CD14-positive monocyte (primary cell): ENCODE measurements around the gene RAX. TPM values are rescaled to one million over a fixed set of nuclear protein-coding genes. Genes with fewer than 3 reads are reported as not detected.
A peak's percentile ranks its signal among the peaks of the same experiment; 100 is the strongest.
"Not testable (repeated sequence)": the region's sequence is repeated elsewhere in the genome, so short reads cannot be mapped to it uniquely, and the experiment has no call there.

Experiments used
- DNase-seq, 3 donors: peaks; one replicate each; pipeline ENCODE4 v3.0.0-alpha.2; 2011 to 2022
- H2AFZ ChIP-seq: 2 replicates; pipeline ENCODE4 v1.6.0; 2012; ENCODE audit warnings: mild to moderate bottlenecking, low read depth, low read length, inconsistent platforms; ENCODE audit not compliant: insufficient read depth, poor library complexity, severe bottlenecking
- H3K27ac ChIP-seq, 2 donors: 1 replicate in 1 of 2; 2 replicates in 1 of 2; pipeline ENCODE4 v1.5.1; 2012 to 2013; ENCODE audit warnings: low read length in 2 of 2, control low read depth in 1 of 2, inconsistent platforms in 1 of 2, low read depth in 1 of 2, mild to moderate bottlenecking in 1 of 2
- H3K27me3 ChIP-seq, 2 donors: one replicate each; pipeline versions ENCODE4 v1.6.0 to v1.6.1; 2011 to 2013; ENCODE audit warnings: low read length in 2 of 2; ENCODE audit not compliant: control insufficient read depth in 2 of 2, insufficient read depth in 2 of 2
- H3K36me3 ChIP-seq, 2 donors: replicated peaks in 1 of 2; 1 replicate in 1 of 2; 2 replicates in 1 of 2; pipeline versions ENCODE4 v1.5.1 to v1.6.1; 2012 to 2013; ENCODE audit warnings: low read length in 2 of 2, control low read depth in 1 of 2, inconsistent platforms in 1 of 2, mild to moderate bottlenecking in 1 of 2; ENCODE audit not compliant: insufficient read depth in 2 of 2, control insufficient read depth in 1 of 2
- H3K4me1 ChIP-seq, 2 donors: 1 replicate in 1 of 2; 2 replicates in 1 of 2; pipeline versions ENCODE4 v1.5.1 to v1.6.1; 2012 to 2013; ENCODE audit warnings: low read length in 2 of 2, control low read depth in 1 of 2, inconsistent platforms in 1 of 2, mild to moderate bottlenecking in 1 of 2, moderate library complexity in 1 of 2; ENCODE audit not compliant: insufficient read depth in 2 of 2, control insufficient read depth in 1 of 2
- H3K4me2 ChIP-seq: replicated peaks from 2 replicates; pipeline ENCODE3; 2012; ENCODE audit warnings: low read length, moderate library complexity, mild to moderate bottlenecking; ENCODE audit not compliant: poor library complexity, severe bottlenecking; ENCODE audit errors: extremely low read depth
- H3K4me3 ChIP-seq, 3 experiments: fragments of 200-600 bp in 1 of 3; sonication (generic) in 1 of 3; replicated peaks in 1 of 3; 1 replicate in 2 of 3; 2 replicates in 1 of 3; pipeline ENCODE4 v1.5.1; 2011 to 2013; ENCODE audit warnings: low read length in 3 of 3, mild to moderate bottlenecking in 3 of 3, control low read depth in 2 of 3, low read depth in 2 of 3, inconsistent platforms in 1 of 3, moderate library complexity in 1 of 3
- H3K79me2 ChIP-seq: 2 replicates; pipeline ENCODE4 v1.6.0; 2012; ENCODE audit warnings: mild to moderate bottlenecking, control low read depth, inconsistent platforms, low read length, moderate library complexity; ENCODE audit not compliant: insufficient read depth
- H3K9ac ChIP-seq: 2 replicates; pipeline ENCODE4 v1.6.0; 2017; ENCODE audit warnings: low read length, mild to moderate bottlenecking; ENCODE audit not compliant: insufficient read depth, poor library complexity, severe bottlenecking
- H3K9me3 ChIP-seq, 2 donors: replicated peaks in 1 of 2; 1 replicate in 1 of 2; 2 replicates in 1 of 2; pipeline versions ENCODE4 v1.5.1 to v1.6.1; 2012 to 2013; ENCODE audit warnings: low read length in 2 of 2, control low read depth in 1 of 2; ENCODE audit not compliant: control insufficient read depth in 1 of 2, insufficient read depth in 1 of 2
- H4K20me1 ChIP-seq: 2 replicates; pipeline ENCODE4 v1.6.0; 2012; ENCODE audit warnings: mild to moderate bottlenecking, low read length, control low read depth, moderate library complexity; ENCODE audit not compliant: insufficient read depth
- H3K27ac Mint-ChIP-seq, 7 donors: one replicate each; pipeline ENCODE4 v1.8.0; 2020; ENCODE audit warnings: mild to moderate bottlenecking in 7 of 7, mixed read lengths in 7 of 7, moderate library complexity in 6 of 7, inconsistent platforms in 2 of 7
- H3K27me3 Mint-ChIP-seq, 3 donors: one replicate each; pipeline ENCODE4 v1.8.0; 2021 to 2022; ENCODE audit warnings: low read depth in 3 of 3, mild to moderate bottlenecking in 3 of 3, mixed read lengths in 3 of 3, moderate library complexity in 3 of 3, inconsistent platforms in 1 of 3
- H3K36me3 Mint-ChIP-seq, 2 donors: one replicate each; pipeline ENCODE4 v1.8.0; 2020; ENCODE audit warnings: mixed read lengths in 2 of 2, inconsistent platforms in 1 of 2, mild to moderate bottlenecking in 1 of 2
- H3K4me1 Mint-ChIP-seq: one replicate; pipeline ENCODE4 v1.8.0; 2020; ENCODE audit warnings: mild to moderate bottlenecking, mixed read lengths
- H3K4me3 Mint-ChIP-seq, 2 donors: one replicate each; pipeline ENCODE4 v1.8.0; 2020; ENCODE audit warnings: mild to moderate bottlenecking in 2 of 2, mixed read lengths in 2 of 2, moderate library complexity in 1 of 2
- H3K9me3 Mint-ChIP-seq, 7 donors: one replicate each; pipeline ENCODE4 v1.8.0; 2020 to 2022; ENCODE audit warnings: mixed read lengths in 7 of 7, mild to moderate bottlenecking in 6 of 7, moderate library complexity in 6 of 7, inconsistent platforms in 2 of 7
- CTCF ChIP-seq: fragments of 200-600 bp; IDR thresholded peaks from one replicate; pipeline ENCODE4 v1.8.0; 2022; ENCODE audit warnings: antibody characterized with exemption, mild to moderate bottlenecking
- WGBS: methylation state at CpG from one replicate; pipeline ENCODE4 v1.1.5; 2013; ENCODE audit warnings: missing lambda C conversion rate; ENCODE audit not compliant: insufficient coverage; 5-methylcytosine and 5-hydroxymethylcytosine counted together
- intact Hi-C, 2 donors: fragments of 100-400 bp; cut with micrococcal nuclease; formaldehyde crosslinking; loops; one replicate each; pipeline versions ENCODE4 v1.15.0 to v1.15.1; 2023
- polyA plus RNA-seq, 3 donors: library from polyadenylated mRNA; depleted of rRNA in 1 of 3; unstranded in 2 of 3; stranded (reverse) in 1 of 3; fragments of 300-500 nt in 2 of 3; fragments of >200 nt in 1 of 3; fragmentation: Illumina TruSeq in 2 of 3; gene quantifications; 1 replicate in 2 of 3; 2 replicates in 1 of 3; pipeline ENCODE4 v1.2.3, GENCODE V29; 2012 to 2021

The RAX gene
- polyA plus RNA-seq, 3 donors: not detected

GRCh38 chr18:59264121-59264571 is 9.1 kb downstream of the RAX start:
- Histone ChIP-seq H3K27me3 (peaks cover 59 to 64% of the 10 kb centered on the region in 2 donors), H3K9ac (no peak overlapping the region), H3K36me3 (no peaks in the 10 kb centered on the region), H3K79me2 (no peaks in the 10 kb centered on the region), H3K4me2 (no peak overlapping the region), H3K27ac (no peak overlapping the region), H4K20me1 (no peaks in the 10 kb centered on the region), H3K4me1 (no peaks in the 10 kb centered on the region), H3K4me3 (no peak overlapping the region), H3K9me3 (peaks cover 3 to 44% of the 10 kb centered on the region in 2 donors), H2AFZ (no peak overlapping the region)
- Mint-ChIP-seq H3K4me1 (peaks cover 20% of the 10 kb centered on the region), H3K9me3 (peaks cover 0 to 34% (median 29%) of the 10 kb centered on the region in 7 donors), H3K36me3 (peaks cover 0 to 6% of the 10 kb centered on the region in 2 donors), H3K27me3 (peaks cover 71 to 79% (median 73%) of the 10 kb centered on the region in 3 donors), H3K4me3 (peak overlapping the region in 1 of 2 donors; percentile 58), H3K27ac (no peak overlapping the region)
- WGBS: 15% methylated on average over 10 of the region's 17 CpGs
- TF ChIP-seq CTCF: no peak
- intact Hi-C loops: no loop called here
- no peak for DNase-seq

GRCh38 chr18:59263661-59264060 is 9.6 kb downstream of the RAX start:
- Mint-ChIP-seq H3K36me3 (peaks cover 0 to 6% of the 10 kb centered on the region in 2 donors), H3K4me1 (peaks cover 17% of the 10 kb centered on the region), H3K9me3 (peaks cover 0 to 34% (median 26%) of the 10 kb centered on the region in 7 donors), H3K27me3 (peaks cover 69 to 80% (median 71%) of the 10 kb centered on the region in 3 donors), H3K4me3 (peak overlapping the region in 1 of 2 donors; percentile 58), H3K27ac (no peak overlapping the region)
- Histone ChIP-seq H3K79me2 (no peaks in the 10 kb centered on the region), H3K27ac (no peak overlapping the region), H3K4me3 (no peak overlapping the region), H3K27me3 (peaks cover 57 to 61% of the 10 kb centered on the region in 2 donors), H3K36me3 (no peaks in the 10 kb centered on the region), H3K9me3 (peaks cover 3 to 44% of the 10 kb centered on the region in 2 donors), H3K4me1 (no peaks in the 10 kb centered on the region), H3K9ac (no peak overlapping the region), H4K20me1 (no peaks in the 10 kb centered on the region), H3K4me2 (no peak overlapping the region), H2AFZ (no peak overlapping the region)
- intact Hi-C loops: no loop called here
- DNase-seq: no peak
- TF ChIP-seq CTCF: no peak
- 19% methylated on average over 9 of the region's 16 CpGs for WGBS

GRCh38 chr18:59262243-59262642 is 11.0 kb downstream of the RAX start:
- Histone ChIP-seq H3K9me3 (peaks cover 3 to 35% of the 10 kb centered on the region in 2 donors), H3K27me3 (peaks cover 44 to 47% of the 10 kb centered on the region in 2 donors)
- H3K4me3 ChIP-seq, H3K9ac ChIP-seq, H3K79me2 ChIP-seq, H4K20me1 ChIP-seq, H3K4me1 Mint-ChIP-seq, H3K27ac Mint-ChIP-seq, H3K4me3 Mint-ChIP-seq, H3K36me3 ChIP-seq, DNase-seq, H3K4me2 ChIP-seq, H3K36me3 Mint-ChIP-seq, H3K4me1 ChIP-seq, H3K27ac ChIP-seq, intact Hi-C loops, H2AFZ ChIP-seq: not testable (repeated sequence)
- WGBS: no CpG with 5 or more reads among the region's 2 CpGs
- Mint-ChIP-seq H3K9me3 (peaks cover 2 to 30% (median 22%) of the 10 kb centered on the region in 7 donors), H3K27me3 (peaks cover 60 to 70% (median 62%) of the 10 kb centered on the region in 3 donors)
